Astrocyte (in vitro differentiated cells and primary cell): ENCODE measurements around the gene SYNGR2. TPM values are rescaled to one million over a fixed set of nuclear protein-coding genes. Genes with fewer than 3 reads are reported as not detected.

Experiments used
- DNase-seq: peaks from one replicate; pipeline ENCODE4 v3.0.0-alpha.2; 2010; ENCODE audit warnings: low read depth
- FAIRE-seq: peaks from 2 replicates; lab custom pipeline; 2011; peaks lifted over from hg19 to GRCh38; lab: Jason Lieb, UNC
- H2AFZ ChIP-seq: 2 replicates; pipeline ENCODE4 v1.6.0; 2012; ENCODE audit warnings: low read depth, low read length, inconsistent platforms
- H3K27ac ChIP-seq: 2 replicates; pipeline ENCODE4 v1.5.1; 2011; ENCODE audit warnings: low read depth, low read length, inconsistent platforms
- H3K27me3 ChIP-seq: 2 replicates; pipeline ENCODE4 v1.6.0; 2011; ENCODE audit warnings: low read length, inconsistent platforms; ENCODE audit not compliant: insufficient read depth
- H3K36me3 ChIP-seq: 2 replicates; pipeline ENCODE4 v1.5.1; 2011; ENCODE audit warnings: low read length, inconsistent platforms; ENCODE audit not compliant: insufficient read depth
- H3K4me1 ChIP-seq: 2 replicates; pipeline ENCODE4 v1.5.1; 2011; ENCODE audit warnings: low read length, inconsistent platforms; ENCODE audit not compliant: insufficient read depth
- H3K4me2 ChIP-seq: 2 replicates; pipeline ENCODE4 v1.6.0; 2012; ENCODE audit warnings: low read length, inconsistent platforms
- H3K4me3 ChIP-seq: 2 replicates; pipeline ENCODE4 v1.5.1; 2011; ENCODE audit warnings: low read depth, mild to moderate bottlenecking, low read length, inconsistent platforms; ENCODE audit not compliant: insufficient read depth
- H3K79me2 ChIP-seq: 2 replicates; pipeline ENCODE4 v1.6.0; 2012; ENCODE audit warnings: mild to moderate bottlenecking, low read length, inconsistent platforms; ENCODE audit not compliant: insufficient read depth
- H3K9ac ChIP-seq: 2 replicates; pipeline ENCODE4 v1.6.0; 2012; ENCODE audit warnings: mild to moderate bottlenecking, low read length, inconsistent platforms
- H3K9me3 ChIP-seq: 2 replicates; pipeline ENCODE4 v1.5.1; 2012; ENCODE audit warnings: low read depth, mild to moderate bottlenecking, low read length, inconsistent platforms; ENCODE audit not compliant: insufficient read depth
- H4K20me1 ChIP-seq: 2 replicates; pipeline ENCODE4 v1.6.0; 2012; ENCODE audit warnings: low read length, inconsistent platforms; ENCODE audit not compliant: insufficient read depth
- H3K27ac Mint-ChIP-seq: one replicate; pipeline ENCODE4 v1.8.0; 2021; ENCODE audit warnings: mild to moderate bottlenecking, mixed read lengths; ENCODE audit not compliant: unreplicated experiment
- H3K27me3 Mint-ChIP-seq: one replicate; pipeline ENCODE4 v1.8.0; 2021; ENCODE audit warnings: low read depth, mixed read lengths; ENCODE audit not compliant: unreplicated experiment
- H3K36me3 Mint-ChIP-seq: one replicate; pipeline ENCODE4 v1.8.0; 2021; ENCODE audit warnings: low read depth, mixed read lengths; ENCODE audit not compliant: unreplicated experiment
- H3K4me1 Mint-ChIP-seq: one replicate; pipeline ENCODE4 v1.8.0; 2021; ENCODE audit warnings: low read depth, mixed read lengths; ENCODE audit not compliant: unreplicated experiment
- H3K4me3 Mint-ChIP-seq: one replicate; pipeline ENCODE4 v1.8.0; 2021; ENCODE audit warnings: mild to moderate bottlenecking, moderate library complexity, mixed read lengths; ENCODE audit not compliant: unreplicated experiment
- H3K9me3 Mint-ChIP-seq: one replicate; pipeline ENCODE4 v1.8.0; 2021; ENCODE audit warnings: mild to moderate bottlenecking, mixed read lengths; ENCODE audit not compliant: unreplicated experiment
- EZH2 ChIP-seq: IDR thresholded peaks from 2 replicates; pipeline ENCODE4 v1.6.1; 2012; ENCODE audit warnings: mild to moderate bottlenecking, low read length, inconsistent platforms; ENCODE audit not compliant: insufficient read depth
- total RNA-seq: library from RNA; stranded (reverse); gene quantifications from 2 replicates; pipeline ENCODE4 v1.2.1, GENCODE V29; 2021
- TF ChIP-seq, protein P1 (sequence below): IDR thresholded peaks from 2 replicates; pipeline ENCODE4 v1.5.1; 2011; ENCODE audit warnings: low read depth, mild to moderate bottlenecking, inconsistent platforms, low read length, moderate library complexity; ENCODE audit not compliant: insufficient read depth

SYNGR2 gene
- total RNA-seq, 1 donor from 2014 or later = 82.2 TPM

GRCh38 chr17:78176548-78177025, 8.2 kb downstream of the SYNGR2 start:
- peaks cover 13% of the 10 kb centered on the region for H3K4me1 Mint-ChIP-seq
- Histone ChIP-seq H3K4me2 (no peak overlapping the region), H4K20me1 (peaks cover 3% of the 10 kb centered on the region), H3K9ac (no peak overlapping the region), H3K4me3 (no peak overlapping the region), H3K27me3 (no peaks in the 10 kb centered on the region), H3K27ac (no peak overlapping the region), H3K36me3 (peaks cover 4% of the 10 kb centered on the region), H3K79me2 (no peaks in the 10 kb centered on the region), H3K9me3 (no peaks in the 10 kb centered on the region), H3K4me1 (peaks cover 4% of the 10 kb centered on the region), H2AFZ (no peak overlapping the region)
- TF ChIP-seq, protein P1, sequence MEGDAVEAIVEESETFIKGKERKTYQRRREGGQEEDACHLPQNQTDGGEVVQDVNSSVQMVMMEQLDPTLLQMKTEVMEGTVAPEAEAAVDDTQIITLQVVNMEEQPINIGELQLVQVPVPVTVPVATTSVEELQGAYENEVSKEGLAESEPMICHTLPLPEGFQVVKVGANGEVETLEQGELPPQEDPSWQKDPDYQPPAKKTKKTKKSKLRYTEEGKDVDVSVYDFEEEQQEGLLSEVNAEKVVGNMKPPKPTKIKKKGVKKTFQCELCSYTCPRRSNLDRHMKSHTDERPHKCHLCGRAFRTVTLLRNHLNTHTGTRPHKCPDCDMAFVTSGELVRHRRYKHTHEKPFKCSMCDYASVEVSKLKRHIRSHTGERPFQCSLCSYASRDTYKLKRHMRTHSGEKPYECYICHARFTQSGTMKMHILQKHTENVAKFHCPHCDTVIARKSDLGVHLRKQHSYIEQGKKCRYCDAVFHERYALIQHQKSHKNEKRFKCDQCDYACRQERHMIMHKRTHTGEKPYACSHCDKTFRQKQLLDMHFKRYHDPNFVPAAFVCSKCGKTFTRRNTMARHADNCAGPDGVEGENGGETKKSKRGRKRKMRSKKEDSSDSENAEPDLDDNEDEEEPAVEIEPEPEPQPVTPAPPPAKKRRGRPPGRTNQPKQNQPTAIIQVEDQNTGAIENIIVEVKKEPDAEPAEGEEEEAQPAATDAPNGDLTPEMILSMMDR = peak; percentile 72
- no peak for TF ChIP-seq EZH2
- no peak for FAIRE-seq
- no peaks in the 10 kb centered on the region for H3K9me3 Mint-ChIP-seq
- no peak overlapping the region for H3K27ac Mint-ChIP-seq
- H3K36me3 Mint-ChIP-seq = peaks cover 13% of the 10 kb centered on the region
- DNase-seq = no peak
- H3K4me3 Mint-ChIP-seq = no peak overlapping the region
- peaks cover 2% of the 10 kb centered on the region for H3K27me3 Mint-ChIP-seq

DNA sequence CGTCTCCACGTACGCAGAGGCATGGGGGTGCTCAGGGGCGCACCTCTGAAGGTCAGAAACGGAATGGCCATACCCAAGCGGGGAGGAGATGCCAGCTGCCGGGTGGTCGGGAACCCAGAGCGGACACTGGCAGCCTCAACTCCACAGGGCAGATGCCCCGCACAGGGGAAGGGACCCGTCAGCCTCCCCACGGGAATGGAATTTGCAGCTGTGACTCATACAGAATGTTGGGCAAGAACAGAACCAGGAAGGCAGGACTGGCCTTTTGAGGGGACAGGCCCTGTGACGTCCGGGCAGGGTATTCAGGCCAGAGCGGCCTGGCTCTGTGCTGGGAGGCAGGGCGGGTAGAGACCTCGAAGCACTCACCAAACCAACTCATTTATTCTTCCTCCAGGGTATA, 11.0 kb downstream of the SYNGR2 start:
- Mint-ChIP-seq H3K9me3 (no peaks in the 10 kb centered on the region), H3K36me3 (peaks cover 4% of the 10 kb centered on the region), H3K4me3 (no peak overlapping the region), H3K27ac (peak overlapping the region; percentile 80), H3K4me1 (peaks cover 8% of the 10 kb centered on the region), H3K27me3 (peaks cover 2% of the 10 kb centered on the region)
- no peaks in the 10 kb centered on the region for H3K27me3 ChIP-seq
- H2AFZ ChIP-seq = no peak overlapping the region
- peaks cover 6% of the 10 kb centered on the region for H3K79me2 ChIP-seq
- TF ChIP-seq EZH2 = no peak
- TF ChIP-seq, protein P1 = no peak
- H3K4me2 ChIP-seq = no peak overlapping the region
- no peak overlapping the region for H3K9ac ChIP-seq
- no peak for FAIRE-seq
- no peaks in the 10 kb centered on the region for H3K9me3 ChIP-seq
- no peak overlapping the region for H3K27ac ChIP-seq
- peak; percentile 64 for DNase-seq
- no peaks in the 10 kb centered on the region for H4K20me1 ChIP-seq
- H3K36me3 ChIP-seq = peaks cover 6% of the 10 kb centered on the region
- H3K4me1 ChIP-seq = no peaks in the 10 kb centered on the region
- no peak overlapping the region for H3K4me3 ChIP-seq

- no peak overlapping the region for H3K27ac Mint-ChIP-seq
- FAIRE-seq (no peak), DNase-seq (no peak)
- H2AFZ ChIP-seq = no peak overlapping the region
- H3K4me1 ChIP-seq = no peaks in the 10 kb centered on the region
- no peak overlapping the region for H3K27ac ChIP-seq
- peaks cover 8% of the 10 kb centered on the region for H3K4me1 Mint-ChIP-seq
- no peak overlapping the region for H3K9ac ChIP-seq
- peaks cover 6% of the 10 kb centered on the region for H3K36me3 ChIP-seq
- H3K79me2 ChIP-seq = peaks cover 9% of the 10 kb centered on the region
- peaks cover 4% of the 10 kb centered on the region for H3K36me3 Mint-ChIP-seq
- TF ChIP-seq EZH2 = no peak
- TF ChIP-seq, protein P1 = no peak
- H3K4me2 ChIP-seq = no peak overlapping the region
- no peaks in the 10 kb centered on the region for H3K9me3 Mint-ChIP-seq
- no peaks in the 10 kb centered on the region for H4K20me1 ChIP-seq
- H3K27me3 ChIP-seq = no peaks in the 10 kb centered on the region
- H3K4me3 Mint-ChIP-seq = no peak overlapping the region
- H3K27me3 Mint-ChIP-seq = peaks cover 2% of the 10 kb centered on the region
- no peaks in the 10 kb centered on the region for H3K9me3 ChIP-seq
- no peak overlapping the region for H3K4me3 ChIP-seq
Observed at GRCh38 chr17:78180083-78180482, 11.7 kb downstream of the SYNGR2 start.
